ENCODE data around the gene SH2B3. TPM values are rescaled to one million over a fixed set of nuclear protein-coding genes. Genes with fewer than 3 reads are reported as not detected.

The SH2B3 gene
- total and polyA plus RNA-seq, 2 experiments from 2014 or later: 8.1 to 59.3 TPM

DNA sequence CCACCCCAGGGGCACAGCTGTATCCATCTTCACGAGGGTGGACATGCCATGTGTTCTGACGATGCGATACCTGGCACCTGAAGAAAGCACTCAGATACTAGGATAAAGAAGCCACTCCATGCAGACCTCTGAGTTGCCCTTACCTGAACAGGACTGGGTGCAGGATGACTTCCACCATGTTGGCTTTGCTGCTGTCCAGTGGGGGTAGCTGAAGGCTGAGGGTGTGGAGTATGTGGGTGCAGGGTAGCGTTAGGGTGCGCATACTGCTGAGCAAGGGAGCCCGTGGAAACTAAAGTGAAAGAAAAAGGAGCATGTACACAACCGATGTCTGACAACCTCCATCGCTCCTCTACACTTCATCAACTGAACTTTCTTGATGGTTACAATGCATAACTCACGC lies 51.3 kb downstream of the SH2B3 start:
- H3K27me3 ChIP-seq (ENCODE audit: insufficient read depth): no peaks in the 10 kb centered on the region

More for the DNA sequence above, 51.3 kb downstream of the SH2B3 start:
- H3F3A ChIP-seq (replicated peaks; ENCODE audit: low read depth): peaks cover 19% of the 10 kb centered on the region
- peaks cover 9% of the 10 kb centered on the region for H3K27me3 Mint-ChIP-seq (ENCODE audit: insufficient read depth, low read depth, poor library complexity)
- TF ChIP-seq NANOG (IDR thresholded peaks at IDR 0.05; ENCODE audit: borderline replicate concordance): no peak
- no peak for TF ChIP-seq JUNB (IDR thresholded peaks at IDR 0.05; ENCODE audit: unreplicated experiment)
- TF ChIP-seq, protein P1, sequence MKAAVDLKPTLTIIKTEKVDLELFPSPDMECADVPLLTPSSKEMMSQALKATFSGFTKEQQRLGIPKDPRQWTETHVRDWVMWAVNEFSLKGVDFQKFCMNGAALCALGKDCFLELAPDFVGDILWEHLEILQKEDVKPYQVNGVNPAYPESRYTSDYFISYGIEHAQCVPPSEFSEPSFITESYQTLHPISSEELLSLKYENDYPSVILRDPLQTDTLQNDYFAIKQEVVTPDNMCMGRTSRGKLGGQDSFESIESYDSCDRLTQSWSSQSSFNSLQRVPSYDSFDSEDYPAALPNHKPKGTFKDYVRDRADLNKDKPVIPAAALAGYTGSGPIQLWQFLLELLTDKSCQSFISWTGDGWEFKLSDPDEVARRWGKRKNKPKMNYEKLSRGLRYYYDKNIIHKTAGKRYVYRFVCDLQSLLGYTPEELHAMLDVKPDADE (IDR thresholded peaks at IDR 0.05): no peak
- TF ChIP-seq, protein P2, sequence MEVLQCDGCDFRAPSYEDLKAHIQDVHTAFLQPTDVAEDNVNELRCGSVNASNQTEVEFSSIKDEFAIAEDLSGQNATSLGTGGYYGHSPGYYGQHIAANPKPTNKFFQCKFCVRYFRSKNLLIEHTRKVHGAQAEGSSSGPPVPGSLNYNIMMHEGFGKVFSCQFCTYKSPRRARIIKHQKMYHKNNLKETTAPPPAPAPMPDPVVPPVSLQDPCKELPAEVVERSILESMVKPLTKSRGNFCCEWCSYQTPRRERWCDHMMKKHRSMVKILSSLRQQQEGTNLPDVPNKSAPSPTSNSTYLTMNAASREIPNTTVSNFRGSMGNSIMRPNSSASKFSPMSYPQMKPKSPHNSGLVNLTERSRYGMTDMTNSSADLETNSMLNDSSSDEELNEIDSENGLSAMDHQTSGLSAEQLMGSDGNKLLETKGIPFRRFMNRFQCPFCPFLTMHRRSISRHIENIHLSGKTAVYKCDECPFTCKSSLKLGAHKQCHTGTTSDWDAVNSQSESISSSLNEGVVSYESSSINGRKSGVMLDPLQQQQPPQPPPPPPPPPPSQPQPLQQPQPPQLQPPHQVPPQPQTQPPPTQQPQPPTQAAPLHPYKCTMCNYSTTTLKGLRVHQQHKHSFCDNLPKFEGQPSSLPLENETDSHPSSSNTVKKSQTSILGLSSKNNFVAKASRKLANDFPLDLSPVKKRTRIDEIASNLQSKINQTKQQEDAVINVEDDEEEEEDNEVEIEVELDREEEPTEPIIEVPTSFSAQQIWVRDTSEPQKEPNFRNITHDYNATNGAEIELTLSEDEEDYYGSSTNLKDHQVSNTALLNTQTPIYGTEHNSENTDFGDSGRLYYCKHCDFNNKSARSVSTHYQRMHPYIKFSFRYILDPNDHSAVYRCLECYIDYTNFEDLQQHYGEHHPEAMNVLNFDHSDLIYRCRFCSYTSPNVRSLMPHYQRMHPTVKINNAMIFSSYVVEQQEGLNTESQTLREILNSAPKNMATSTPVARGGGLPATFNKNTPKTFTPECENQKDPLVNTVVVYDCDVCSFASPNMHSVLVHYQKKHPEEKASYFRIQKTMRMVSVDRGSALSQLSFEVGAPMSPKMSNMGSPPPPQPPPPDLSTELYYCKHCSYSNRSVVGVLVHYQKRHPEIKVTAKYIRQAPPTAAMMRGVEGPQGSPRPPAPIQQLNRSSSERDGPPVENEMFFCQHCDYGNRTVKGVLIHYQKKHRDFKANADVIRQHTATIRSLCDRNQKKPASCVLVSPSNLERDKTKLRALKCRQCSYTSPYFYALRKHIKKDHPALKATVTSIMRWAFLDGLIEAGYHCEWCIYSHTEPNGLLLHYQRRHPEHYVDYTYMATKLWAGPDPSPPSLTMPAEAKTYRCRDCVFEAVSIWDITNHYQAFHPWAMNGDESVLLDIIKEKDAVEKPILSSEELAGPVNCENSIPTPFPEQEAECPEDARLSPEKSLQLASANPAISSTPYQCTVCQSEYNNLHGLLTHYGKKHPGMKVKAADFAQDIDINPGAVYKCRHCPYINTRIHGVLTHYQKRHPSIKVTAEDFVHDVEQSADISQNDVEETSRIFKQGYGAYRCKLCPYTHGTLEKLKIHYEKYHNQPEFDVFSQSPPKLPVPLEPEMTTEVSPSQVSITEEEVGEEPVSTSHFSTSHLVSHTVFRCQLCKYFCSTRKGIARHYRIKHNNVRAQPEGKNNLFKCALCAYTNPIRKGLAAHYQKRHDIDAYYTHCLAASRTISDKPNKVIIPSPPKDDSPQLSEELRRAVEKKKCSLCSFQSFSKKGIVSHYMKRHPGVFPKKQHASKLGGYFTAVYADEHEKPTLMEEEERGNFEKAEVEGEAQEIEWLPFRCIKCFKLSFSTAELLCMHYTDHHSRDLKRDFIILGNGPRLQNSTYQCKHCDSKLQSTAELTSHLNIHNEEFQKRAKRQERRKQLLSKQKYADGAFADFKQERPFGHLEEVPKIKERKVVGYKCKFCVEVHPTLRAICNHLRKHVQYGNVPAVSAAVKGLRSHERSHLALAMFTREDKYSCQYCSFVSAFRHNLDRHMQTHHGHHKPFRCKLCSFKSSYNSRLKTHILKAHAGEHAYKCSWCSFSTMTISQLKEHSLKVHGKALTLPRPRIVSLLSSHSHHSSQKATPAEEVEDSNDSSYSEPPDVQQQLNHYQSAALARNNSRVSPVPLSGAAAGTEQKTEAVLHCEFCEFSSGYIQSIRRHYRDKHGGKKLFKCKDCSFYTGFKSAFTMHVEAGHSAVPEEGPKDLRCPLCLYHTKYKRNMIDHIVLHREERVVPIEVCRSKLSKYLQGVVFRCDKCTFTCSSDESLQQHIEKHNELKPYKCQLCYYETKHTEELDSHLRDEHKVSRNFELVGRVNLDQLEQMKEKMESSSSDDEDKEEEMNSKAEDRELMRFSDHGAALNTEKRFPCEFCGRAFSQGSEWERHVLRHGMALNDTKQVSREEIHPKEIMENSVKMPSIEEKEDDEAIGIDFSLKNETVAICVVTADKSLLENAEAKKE (CRISPR knock-in tag; IDR thresholded peaks at IDR 0.05): no peak
- no peak for TF ChIP-seq POLR2AphosphoS5 (IDR thresholded peaks at IDR 0.05; ENCODE audit: low read depth)
- TF ChIP-seq, protein P3, sequence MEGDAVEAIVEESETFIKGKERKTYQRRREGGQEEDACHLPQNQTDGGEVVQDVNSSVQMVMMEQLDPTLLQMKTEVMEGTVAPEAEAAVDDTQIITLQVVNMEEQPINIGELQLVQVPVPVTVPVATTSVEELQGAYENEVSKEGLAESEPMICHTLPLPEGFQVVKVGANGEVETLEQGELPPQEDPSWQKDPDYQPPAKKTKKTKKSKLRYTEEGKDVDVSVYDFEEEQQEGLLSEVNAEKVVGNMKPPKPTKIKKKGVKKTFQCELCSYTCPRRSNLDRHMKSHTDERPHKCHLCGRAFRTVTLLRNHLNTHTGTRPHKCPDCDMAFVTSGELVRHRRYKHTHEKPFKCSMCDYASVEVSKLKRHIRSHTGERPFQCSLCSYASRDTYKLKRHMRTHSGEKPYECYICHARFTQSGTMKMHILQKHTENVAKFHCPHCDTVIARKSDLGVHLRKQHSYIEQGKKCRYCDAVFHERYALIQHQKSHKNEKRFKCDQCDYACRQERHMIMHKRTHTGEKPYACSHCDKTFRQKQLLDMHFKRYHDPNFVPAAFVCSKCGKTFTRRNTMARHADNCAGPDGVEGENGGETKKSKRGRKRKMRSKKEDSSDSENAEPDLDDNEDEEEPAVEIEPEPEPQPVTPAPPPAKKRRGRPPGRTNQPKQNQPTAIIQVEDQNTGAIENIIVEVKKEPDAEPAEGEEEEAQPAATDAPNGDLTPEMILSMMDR (conservative IDR thresholded peaks at IDR 0.05; ENCODE audit: low read depth in 2 of 2): no peak
- no peak for TF ChIP-seq STAT1 (IDR thresholded peaks at IDR 0.05; ENCODE audit: unreplicated experiment)
- TF ChIP-seq EZH2phosphoT487 (IDR thresholded peaks at IDR 0.05; ENCODE audit: unreplicated experiment): no peak
- TF ChIP-seq CREB1 (CRISPR knock-in tag; IDR thresholded peaks at IDR 0.05; ENCODE audit: low read depth): no peak
- TF ChIP-seq, protein P4, sequence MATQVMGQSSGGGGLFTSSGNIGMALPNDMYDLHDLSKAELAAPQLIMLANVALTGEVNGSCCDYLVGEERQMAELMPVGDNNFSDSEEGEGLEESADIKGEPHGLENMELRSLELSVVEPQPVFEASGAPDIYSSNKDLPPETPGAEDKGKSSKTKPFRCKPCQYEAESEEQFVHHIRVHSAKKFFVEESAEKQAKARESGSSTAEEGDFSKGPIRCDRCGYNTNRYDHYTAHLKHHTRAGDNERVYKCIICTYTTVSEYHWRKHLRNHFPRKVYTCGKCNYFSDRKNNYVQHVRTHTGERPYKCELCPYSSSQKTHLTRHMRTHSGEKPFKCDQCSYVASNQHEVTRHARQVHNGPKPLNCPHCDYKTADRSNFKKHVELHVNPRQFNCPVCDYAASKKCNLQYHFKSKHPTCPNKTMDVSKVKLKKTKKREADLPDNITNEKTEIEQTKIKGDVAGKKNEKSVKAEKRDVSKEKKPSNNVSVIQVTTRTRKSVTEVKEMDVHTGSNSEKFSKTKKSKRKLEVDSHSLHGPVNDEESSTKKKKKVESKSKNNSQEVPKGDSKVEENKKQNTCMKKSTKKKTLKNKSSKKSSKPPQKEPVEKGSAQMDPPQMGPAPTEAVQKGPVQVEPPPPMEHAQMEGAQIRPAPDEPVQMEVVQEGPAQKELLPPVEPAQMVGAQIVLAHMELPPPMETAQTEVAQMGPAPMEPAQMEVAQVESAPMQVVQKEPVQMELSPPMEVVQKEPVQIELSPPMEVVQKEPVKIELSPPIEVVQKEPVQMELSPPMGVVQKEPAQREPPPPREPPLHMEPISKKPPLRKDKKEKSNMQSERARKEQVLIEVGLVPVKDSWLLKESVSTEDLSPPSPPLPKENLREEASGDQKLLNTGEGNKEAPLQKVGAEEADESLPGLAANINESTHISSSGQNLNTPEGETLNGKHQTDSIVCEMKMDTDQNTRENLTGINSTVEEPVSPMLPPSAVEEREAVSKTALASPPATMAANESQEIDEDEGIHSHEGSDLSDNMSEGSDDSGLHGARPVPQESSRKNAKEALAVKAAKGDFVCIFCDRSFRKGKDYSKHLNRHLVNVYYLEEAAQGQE (IDR thresholded peaks at IDR 0.05; ENCODE audit: unreplicated experiment): no peak
- no peak for TF ChIP-seq EZH2 (IDR thresholded peaks at IDR 0.05; ENCODE audit: low read depth, unreplicated experiment)
- no peak for TF ChIP-seq ZNF331 (CRISPR knock-in tag; IDR thresholded peaks at IDR 0.05; ENCODE audit: low read depth)
- TF ChIP-seq ZNF114 (CRISPR knock-in tag; IDR thresholded peaks at IDR 0.05): no peak
- no peaks in the 10 kb centered on the region for H3K4me1 ChIP-seq (ENCODE audit: insufficient read depth)
- H3K36me3 Mint-ChIP-seq (ENCODE audit: low read depth): peaks cover 32% of the 10 kb centered on the region
- no peaks in the 10 kb centered on the region for H3K9me2 ChIP-seq (ENCODE audit: insufficient read depth)
- H3K4me3 ChIP-seq: no peak overlapping the region
- H4K20me1 ChIP-seq (replicated peaks; ENCODE audit: insufficient read depth): no peaks in the 10 kb centered on the region; the same call in 1 of the 2 replicates
- no peaks in the 10 kb centered on the region for H3K9me3 Mint-ChIP-seq
- ATAC-seq: no peak
- H3K79me2 ChIP-seq (replicated peaks; ENCODE audit: insufficient read depth): no peaks in the 10 kb centered on the region
- H3K4me3 Mint-ChIP-seq: no peak overlapping the region
- peaks cover 10% of the 10 kb centered on the region; the same call in 1 of the 2 replicates for H3K36me3 ChIP-seq (ENCODE audit: insufficient read depth)
- no peaks in the 10 kb centered on the region; the same call in 2 of the 3 replicates for H3K4me1 Mint-ChIP-seq
- no peak overlapping the region for H2AFZ ChIP-seq
- H3K4me2 ChIP-seq: no peak overlapping the region
- no peak overlapping the region for H3K27ac Mint-ChIP-seq
- DNase-seq (ENCODE audit: low spot score): no peak
- no peak overlapping the region for H3K27ac ChIP-seq (ENCODE audit: low read depth)

Measured in GM23338 (cell line).